GOT3 (cell line): ENCODE measurements around the gene CCDC138.

ENCODE experiments used
- DNase-seq: peaks from one replicate; lab custom pipeline; 2025; ENCODE audit warnings: mixed read lengths; lab: John Stamatoyannopoulos, UW

CCDC138 gene

GRCh38 chr2:108825736-108826135 lies 39.2 kb downstream of the CCDC138 start:
- no peak for DNase-seq

- DNase-seq, result no peak
These were observed 43.2 kb downstream of the CCDC138 start for GRCh38 chr2:108829578-108830310.

GRCh38 chr2:108833219-108833618 lies 46.6 kb downstream of the CCDC138 start:
- no peak for DNase-seq

- no peak for DNase-seq
These were observed 48.0 kb downstream of the CCDC138 start for GRCh38 chr2:108834620-108835019.

GRCh38 chr2:108835040-108835439 lies 48.5 kb downstream of the CCDC138 start:
- no peak for DNase-seq

- no peak for DNase-seq
These were observed 50.6 kb downstream of the CCDC138 start for GRCh38 chr2:108837198-108837597.

- no peak for DNase-seq
These were observed 54.9 kb downstream of the CCDC138 start for GRCh38 chr2:108841506-108841905.

GRCh38 chr2:108845923-108846322 lies 59.4 kb downstream of the CCDC138 start:
- no peak for DNase-seq

GRCh38 chr2:108847000-108847399 lies 60.4 kb downstream of the CCDC138 start:
- no peak for DNase-seq

- no peak for DNase-seq
These were observed 65.8 kb downstream of the CCDC138 start for GRCh38 chr2:108852375-108852774.

- DNase-seq, result no peak
These were observed 66.8 kb downstream of the CCDC138 start for GRCh38 chr2:108853421-108853820.

- no peak for DNase-seq
These were observed 67.9 kb downstream of the CCDC138 start for GRCh38 chr2:108854484-108854883.

- DNase-seq, result no peak
These were observed 68.6 kb downstream of the CCDC138 start for GRCh38 chr2:108855194-108855593.

- DNase-seq, result no peak
These were observed 72.3 kb downstream of the CCDC138 start for GRCh38 chr2:108858894-108859293.

GRCh38 chr2:108866041-108866440 lies 79.5 kb downstream of the CCDC138 start:
- DNase-seq, result no peak

GRCh38 chr2:108868911-108869310 lies 82.3 kb downstream of the CCDC138 start:
- DNase-seq, result no peak

GRCh38 chr2:108869542-108869941 lies 83.0 kb downstream of the CCDC138 start:
- DNase-seq, result no peak

GRCh38 chr2:108870069-108870644 lies 83.6 kb downstream of the CCDC138 start:
- DNase-seq, result no peak

GRCh38 chr2:108877506-108877905 lies 90.9 kb downstream of the CCDC138 start:
- DNase-seq, result no peak

- no peak for DNase-seq
These were observed 91.7 kb downstream of the CCDC138 start for GRCh38 chr2:108878276-108878675.

- DNase-seq, result no peak
These were observed 98.0 kb downstream of the CCDC138 start for GRCh38 chr2:108884619-108885018.

GRCh38 chr2:108889907-108890306 lies 103.3 kb downstream of the CCDC138 start:
- no peak for DNase-seq

GRCh38 chr2:108893277-108893676 lies 106.7 kb downstream of the CCDC138 start:
- DNase-seq, result no peak

- no peak for DNase-seq
These were observed 108.2 kb downstream of the CCDC138 start for GRCh38 chr2:108894766-108895165.
